Activated CD4-positive, CD25-positive, alpha-beta regulatory T cell treated with anti-CD3 and anti-CD28 coated beads, Interleukin-2, amount 50 U/mL, for 72 hours (primary cell): ENCODE results near the gene DDX1.

Source experiments
- DNase-seq: peaks from one replicate; pipeline ENCODE4 v3.0.0; 2021

The DDX1 gene

DNA sequence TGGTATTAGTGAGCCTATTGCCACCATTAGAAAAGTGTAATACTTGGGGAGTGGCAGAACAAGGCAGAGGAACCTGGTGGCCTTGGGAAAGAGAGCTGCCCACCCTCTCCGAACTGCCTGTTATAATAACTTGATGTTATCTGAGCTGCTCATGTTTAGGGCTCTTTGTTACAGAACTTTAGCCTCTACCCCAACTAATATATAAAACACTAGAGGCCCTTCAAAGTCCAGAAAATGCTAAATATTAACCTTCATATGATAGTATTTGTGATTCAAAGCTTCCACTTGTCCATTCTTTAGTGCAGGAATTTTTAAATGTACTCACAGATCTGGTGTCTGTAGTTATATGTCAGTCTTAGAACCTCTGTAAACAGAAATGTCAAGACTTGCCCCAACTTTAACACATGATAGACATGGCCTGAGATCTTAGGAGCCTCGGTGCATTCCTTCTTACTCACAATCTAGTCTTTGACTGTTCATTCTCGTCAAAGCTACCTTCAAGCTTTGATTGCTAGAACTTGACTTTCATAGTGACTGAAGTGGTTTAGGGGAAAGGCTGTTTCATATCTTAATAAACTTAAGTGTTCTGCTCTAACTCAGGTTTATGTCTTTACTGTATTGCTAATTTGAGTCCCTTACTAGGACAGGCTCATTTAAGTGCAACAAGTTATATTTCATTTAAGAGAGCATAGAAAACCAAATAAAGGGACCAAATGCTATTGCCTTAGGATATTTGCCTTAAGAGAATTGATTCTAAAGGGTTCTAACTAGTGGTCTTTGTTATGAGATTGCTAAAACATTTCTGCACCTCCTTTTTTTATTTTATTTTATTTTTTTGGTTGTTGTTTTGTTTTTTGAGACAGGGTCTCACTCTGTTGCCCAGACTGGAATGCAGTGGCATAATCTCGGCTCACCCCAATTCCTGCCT lies 41.6 kb downstream of the DDX1 start:
- DNase-seq, result no peak

DNA sequence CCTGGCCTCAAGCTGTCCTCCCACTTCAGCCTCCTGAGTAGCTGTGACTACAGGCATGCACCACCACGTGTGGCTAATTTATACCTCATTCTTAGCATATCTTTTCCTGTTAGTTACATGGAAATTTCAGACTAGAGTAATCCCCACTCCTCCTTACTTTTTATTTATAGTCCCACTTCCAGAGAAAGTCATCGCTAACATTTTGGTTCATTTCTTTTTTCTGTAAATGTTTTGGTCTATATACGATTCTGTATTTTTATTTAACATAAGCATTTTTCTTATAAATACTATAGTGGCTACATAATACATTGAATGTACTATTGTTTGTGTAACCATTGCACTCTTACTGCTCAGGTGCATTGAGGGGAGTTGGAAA lies 42.3 kb downstream of the DDX1 start:
- no peak for DNase-seq

GRCh38 chr2:15634846-15635490 lies 43.3 kb downstream of the DDX1 start:
- no peak for DNase-seq

DNA sequence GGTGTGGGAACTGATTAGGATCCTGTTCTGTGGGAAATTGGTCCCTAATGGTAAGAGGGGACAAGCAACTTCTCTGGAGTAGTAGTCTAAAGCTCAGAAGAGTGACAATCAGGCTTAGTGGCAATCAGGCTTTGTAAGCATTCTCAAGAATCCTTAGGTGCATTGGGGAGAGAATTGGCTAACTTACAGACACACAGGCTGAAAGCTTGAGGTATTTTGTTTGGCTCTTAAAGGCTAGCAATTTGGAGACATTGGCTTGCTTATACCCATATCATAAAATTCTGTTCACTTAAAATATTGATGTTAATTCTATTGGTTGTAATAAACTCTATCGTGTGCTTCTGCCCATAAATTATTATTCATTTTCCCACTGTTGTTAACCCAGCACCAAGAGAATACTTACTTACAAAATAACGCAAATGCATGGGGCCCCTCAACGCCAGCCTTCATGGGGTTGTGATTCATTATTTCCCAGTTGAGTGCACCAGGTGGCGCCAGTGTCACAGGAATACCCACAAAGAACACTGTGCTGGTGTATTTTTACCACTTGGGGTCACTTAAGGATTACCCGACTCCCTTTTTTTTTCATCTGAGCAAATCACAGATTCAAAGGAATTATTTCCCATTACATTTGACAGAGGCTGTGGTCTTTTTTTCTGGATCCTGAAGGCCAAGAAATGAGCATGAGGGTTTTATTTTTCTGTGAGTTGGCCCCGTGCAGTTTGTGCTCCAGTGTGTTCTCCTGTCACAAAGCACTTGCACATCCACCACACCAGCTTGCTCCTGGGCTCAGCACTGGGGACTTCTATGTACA lies 45.5 kb downstream of the DDX1 start:
- DNase-seq, result peak; percentile 54

GRCh38 chr2:15638720-15639119 lies 47.1 kb downstream of the DDX1 start:
- no peak for DNase-seq

DNA sequence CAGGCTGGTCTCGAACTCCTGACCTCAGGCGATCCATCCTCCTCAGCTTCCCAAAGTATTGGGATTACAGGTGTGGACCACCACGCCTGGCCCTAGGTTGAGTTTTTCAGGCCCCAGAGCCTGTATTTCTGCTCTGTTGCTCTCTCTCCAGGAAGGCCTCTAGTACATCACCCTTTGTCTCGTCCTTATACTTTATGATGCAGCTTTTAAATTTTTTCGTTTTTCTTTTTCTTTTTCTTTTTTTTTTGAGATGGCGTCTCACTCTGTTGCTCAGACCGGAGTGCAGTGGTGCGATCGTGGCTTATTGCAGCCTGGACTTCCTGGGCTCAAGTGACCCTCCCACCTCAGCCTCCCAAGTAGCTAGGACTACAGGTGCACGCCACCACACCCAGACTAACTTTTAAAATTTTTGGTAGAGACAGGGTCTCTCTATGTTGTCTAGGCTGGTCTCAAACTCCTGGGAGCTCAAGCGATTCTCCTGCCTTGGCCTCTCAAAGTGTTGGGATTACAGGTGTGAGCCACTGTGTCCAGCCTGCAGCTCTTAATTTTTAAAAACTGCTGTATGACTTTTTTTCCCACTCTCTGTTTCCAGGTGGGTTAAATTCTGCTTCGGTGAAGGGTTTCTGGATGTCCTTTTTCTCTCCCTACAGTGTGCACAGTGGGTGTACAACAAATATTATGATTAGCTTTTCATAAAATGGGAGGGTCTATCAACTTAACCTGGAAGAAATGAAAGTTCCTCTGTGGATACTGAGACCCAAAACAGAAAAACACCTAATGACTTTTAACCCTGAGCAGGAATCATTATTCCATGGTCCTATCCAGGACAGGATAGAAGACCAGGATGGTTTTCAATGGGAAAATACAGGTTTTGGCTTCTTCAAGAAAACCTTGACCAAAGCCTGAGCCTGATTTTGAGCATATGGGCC lies 47.9 kb downstream of the DDX1 start:
- DNase-seq, result no peak

- DNase-seq, result no peak
These were observed 48.6 kb downstream of the DDX1 start for GRCh38 chr2:15640261-15640711.

DNA sequence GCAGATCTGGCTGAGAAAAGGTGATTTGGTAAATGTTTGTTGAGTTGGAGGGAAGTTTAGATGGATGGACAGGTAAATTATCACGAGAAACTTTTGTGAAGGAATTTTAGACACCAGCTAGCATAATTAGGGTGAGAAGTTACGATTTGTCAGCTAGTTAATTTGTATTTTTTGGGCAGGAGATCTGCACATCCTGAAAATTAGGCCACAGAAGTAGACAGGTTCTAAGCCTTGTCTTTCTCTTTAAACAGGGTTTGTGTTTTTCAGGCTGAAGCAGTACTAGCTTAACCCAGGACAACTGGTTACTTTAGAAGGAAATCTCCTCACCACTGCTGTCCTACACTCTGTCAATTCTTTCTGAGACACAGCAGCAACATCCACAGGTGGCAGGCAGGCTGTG lies 49.1 kb downstream of the DDX1 start:
- no peak for DNase-seq

DNA sequence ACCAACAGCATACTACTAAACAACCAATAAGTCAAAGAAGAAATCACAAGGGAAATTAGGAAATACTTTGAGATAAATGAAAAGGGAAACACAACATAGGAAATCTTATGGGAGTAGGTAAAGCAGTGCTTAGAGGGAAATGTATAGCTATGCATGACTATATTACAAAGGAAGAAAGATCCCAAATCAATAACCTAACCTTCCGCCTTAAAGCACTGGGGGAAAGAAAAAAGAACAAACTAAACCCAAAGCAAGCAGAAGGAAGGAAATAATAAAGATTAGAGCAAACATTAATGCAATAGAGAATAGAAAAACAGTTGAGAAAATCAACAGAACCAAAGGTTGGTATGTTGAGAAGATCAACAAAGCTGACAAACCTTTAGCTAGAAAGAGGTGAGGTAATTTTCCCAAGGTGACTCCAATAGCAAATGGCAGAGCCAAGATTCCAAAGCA lies 49.9 kb downstream of the DDX1 start:
- DNase-seq, result no peak

- no peak for DNase-seq
These were observed 50.5 kb downstream of the DDX1 start for GRCh38 chr2:15642011-15642814.

DNA sequence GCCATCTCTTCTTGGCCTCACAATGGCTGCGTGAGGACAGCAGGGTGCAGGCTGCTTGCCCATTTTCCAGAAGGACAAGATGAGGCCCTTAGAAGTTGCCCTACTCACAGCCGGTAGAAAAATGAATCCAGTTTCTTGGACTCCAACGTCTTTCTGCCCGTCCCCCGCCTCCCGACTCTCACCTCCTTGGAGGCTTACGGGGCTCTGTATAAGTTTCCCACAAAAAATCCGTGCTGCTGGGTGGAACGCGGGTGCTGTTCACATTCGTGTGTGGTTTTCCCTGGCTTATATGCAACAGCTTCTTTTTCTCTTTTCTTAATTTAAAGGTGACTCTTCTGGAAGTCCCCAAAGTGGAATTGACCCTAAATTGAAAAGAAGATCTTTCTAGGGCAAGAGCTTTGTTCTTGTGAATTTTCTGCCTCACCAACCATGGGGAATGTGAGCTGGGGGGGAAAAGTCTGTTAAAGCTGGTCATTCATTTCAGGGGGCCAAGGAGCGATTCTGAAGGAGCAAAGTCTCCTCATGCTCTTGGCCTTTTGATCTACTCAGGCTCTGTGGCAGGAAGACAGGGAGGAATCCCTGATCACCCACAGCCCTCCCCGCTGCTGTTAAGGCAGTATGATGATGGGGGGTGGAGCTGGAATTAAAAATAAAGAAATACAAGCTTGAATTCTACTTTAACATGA lies 51.3 kb downstream of the DDX1 start:
- no peak for DNase-seq

GRCh38 chr2:15643791-15644585 lies 52.3 kb downstream of the DDX1 start:
- no peak for DNase-seq

DNA sequence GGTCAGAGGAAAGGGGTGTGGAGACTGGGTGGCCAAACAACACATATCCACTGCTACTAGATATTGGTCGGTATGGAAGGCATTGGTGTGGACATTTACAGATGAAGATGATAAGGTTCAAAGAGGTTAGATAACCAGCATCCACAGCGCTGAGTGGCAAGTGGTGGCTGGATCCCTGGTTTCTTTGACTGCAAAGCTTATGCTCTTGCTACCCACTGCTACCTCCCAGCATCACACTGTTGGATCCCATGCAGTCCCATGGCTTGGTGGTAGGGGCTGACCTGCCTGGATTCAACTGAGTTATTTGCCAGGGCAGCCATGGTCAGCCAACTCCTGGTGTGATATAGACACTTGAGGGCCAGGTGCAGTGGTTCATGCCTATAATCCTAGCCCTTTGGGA lies 53.6 kb downstream of the DDX1 start:
- no peak for DNase-seq

DNA sequence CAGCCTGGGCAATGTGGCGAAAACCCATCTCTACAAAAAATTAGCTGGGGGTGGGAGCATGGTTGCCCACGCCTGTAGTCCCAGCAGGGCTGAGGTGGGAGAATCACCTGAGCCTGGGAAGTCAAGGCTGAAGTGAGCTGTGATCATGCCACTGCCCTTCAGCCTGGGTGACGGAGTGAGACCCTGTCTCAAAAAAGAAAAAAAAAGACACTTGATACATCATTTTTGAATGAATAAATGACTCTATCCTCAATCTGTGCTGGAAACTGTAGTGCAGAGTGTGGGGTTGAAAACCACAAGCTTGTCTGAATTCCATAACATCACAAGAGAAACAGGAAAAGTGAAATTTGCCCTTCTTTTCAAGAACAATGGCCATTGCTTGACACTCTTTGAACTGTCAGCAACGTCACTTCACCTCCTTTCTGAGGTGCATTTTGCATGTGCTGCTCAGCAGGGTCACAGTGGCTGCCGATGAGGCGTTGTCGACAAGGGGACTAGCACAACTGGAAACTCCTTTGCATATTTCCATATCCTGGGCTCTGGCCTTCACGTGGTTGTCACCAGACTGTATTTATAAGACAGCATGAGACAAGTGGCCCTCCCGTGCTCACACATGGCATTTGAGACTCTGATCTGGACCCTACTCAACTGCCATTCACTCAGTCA lies 54.2 kb downstream of the DDX1 start:
- no peak for DNase-seq

- DNase-seq, result no peak
These were observed 55.0 kb downstream of the DDX1 start for GRCh38 chr2:15646661-15647060.

DNA sequence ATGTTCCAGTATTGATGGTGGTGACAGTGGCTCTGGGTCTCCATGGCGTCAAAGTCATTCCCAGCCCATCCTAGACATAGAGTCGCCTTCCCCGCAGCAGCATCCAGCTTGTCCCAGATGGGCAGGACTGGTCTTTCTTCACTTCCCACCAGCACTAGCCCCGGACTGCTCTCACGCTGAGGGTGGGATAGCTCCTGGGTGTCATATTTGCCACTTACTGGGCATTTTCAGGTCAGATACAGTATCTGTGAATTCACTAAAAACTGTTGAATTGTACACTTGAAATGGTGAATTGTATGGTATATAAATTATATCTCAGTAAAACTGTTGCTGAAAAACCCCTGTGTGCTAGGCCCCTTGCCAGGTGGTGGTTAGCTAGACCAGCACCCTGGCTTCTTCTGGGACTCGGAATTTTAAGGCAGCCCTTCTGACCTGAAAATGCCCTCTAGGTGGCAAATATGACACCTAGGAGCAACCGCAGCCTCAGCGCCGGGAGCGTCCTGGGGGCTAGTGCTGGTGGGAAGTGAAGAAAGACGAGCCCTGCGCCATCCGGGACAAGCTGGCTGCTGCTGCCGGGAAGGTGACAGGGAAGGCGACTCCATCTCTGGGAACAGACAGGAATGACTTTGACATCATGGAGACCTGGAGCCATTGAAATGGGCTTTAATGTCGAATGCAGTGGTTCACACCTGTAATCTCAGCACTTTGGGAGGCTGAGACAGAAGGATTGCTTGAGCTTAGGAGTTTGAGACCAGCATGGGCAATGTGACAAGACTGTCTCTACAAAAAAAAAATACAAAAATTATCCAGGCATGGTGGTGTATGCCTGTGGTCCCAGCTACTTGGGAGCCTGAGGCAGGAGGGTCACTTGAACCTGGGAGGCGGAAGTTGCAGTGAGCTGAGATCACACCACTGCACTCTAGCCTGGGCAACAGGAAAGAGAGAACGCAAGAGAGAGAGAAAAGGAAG lies 56.2 kb downstream of the DDX1 start:
- no peak for DNase-seq

DNA sequence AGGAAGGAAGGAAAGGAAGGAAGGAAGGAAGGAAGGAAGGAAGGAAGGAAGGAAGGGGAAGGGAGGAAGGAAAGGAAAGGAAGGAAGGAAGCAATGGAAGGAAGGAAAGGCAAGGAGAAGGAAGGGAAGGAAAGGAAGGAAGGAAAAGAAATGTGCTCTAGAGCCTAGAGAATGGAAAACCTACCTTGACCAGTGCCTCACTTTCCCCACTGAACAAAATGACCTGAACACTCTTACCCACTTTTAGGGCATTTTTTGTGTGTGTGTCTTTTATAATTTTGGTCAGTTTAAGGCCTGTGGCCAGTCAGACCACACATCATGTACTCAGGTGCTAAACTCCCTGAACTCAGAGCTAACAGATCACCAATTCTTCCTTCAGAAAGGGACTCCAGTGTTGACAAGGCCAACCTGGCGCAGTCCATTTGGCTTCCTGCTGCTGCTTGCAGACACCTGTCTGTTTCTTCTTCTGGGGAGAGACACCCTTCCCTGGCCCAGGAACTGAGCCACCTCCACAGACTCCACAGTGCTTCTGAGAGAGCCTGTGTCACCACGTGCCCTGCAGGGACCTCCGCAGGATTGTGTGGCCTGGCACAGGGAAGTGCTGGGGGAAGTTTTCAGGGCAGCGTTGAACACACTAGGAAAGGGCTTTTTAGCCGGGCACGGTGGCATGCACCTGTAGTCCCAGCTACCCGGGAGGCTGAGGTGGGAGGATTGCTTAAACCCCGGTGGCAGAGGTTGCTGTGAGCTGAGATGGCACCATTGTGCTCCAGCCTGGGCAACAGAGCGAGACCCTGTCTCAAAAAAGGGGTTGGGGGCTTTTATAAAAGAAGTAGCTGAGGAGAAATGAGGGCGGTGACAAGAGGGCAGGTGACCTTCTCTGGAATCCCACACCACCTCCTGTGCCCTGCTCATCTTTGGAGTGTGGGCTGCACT lies 57.2 kb downstream of the DDX1 start:
- no peak for DNase-seq
